Measurements from ENCODE around the gene GYPC. TPM values are rescaled to one million over a fixed set of nuclear protein-coding genes. Genes with fewer than 3 reads are reported as not detected.
"Not testable (repeated sequence)": the region's sequence is repeated elsewhere in the genome, so short reads cannot be mapped to it uniquely, and the experiment has no call there.

The GYPC gene
- polyA plus RNA-seq, 1 donor (not counting 4 experiments of a cell fraction or from before 2014, with no cell fraction given) = not detected

GRCh38 chr2:126715576-126716406 is 59.8 kb downstream of the GYPC start:
- Histone ChIP-seq H3K4me1 (ENCODE audit: control insufficient read depth, extremely low read depth, insufficient read depth, low read length) (no peaks in the 10 kb centered on the region), H3K9me3 (ENCODE audit: control insufficient read depth, low read depth, low read length) (no peaks in the 10 kb centered on the region), H3K36me3 (ENCODE audit: control insufficient read depth in 2 of 2, extremely low read depth in 1 of 2, insufficient read depth in 2 of 2, low read length in 2 of 2) (no peaks in the 10 kb centered on the region), H3K79me2 (ENCODE audit: control insufficient read depth, insufficient read depth, low read length) (no peaks in the 10 kb centered on the region), H3K4me2 (ENCODE audit: control insufficient read depth, extremely low read depth, insufficient read depth, low read depth, low read length) (no peak overlapping the region), H3K27me3 (ENCODE audit: control insufficient read depth, extremely low read depth, insufficient read depth, low read length) (no peaks in the 10 kb centered on the region), H3K9me1 (ENCODE audit: control insufficient read depth, extremely low read depth, insufficient read depth, low read length) (no peaks in the 10 kb centered on the region), H2AFZ (ENCODE audit: control insufficient read depth, low read length) (no peak overlapping the region), H3K27ac (ENCODE audit: control insufficient read depth, insufficient read depth, low read length) (no peak overlapping the region), H3K4me3 (ENCODE audit: control insufficient read depth in 2 of 3, extremely low read depth in 1 of 3, insufficient read depth in 2 of 3, low read depth in 1 of 3, low read length in 3 of 3) (no peak overlapping the region), H3K9ac (ENCODE audit: control insufficient read depth, extremely low read depth, insufficient read depth, low read length) (no peak overlapping the region), H4K20me1 (ENCODE audit: control insufficient read depth, extremely low read depth, insufficient read depth, low read length) (no peaks in the 10 kb centered on the region)
- TF ChIP-seq CTCF (optimal IDR thresholded peaks at IDR 0.05 in 1 of 3, IDR thresholded peaks at IDR 0.05 in 1 of 3, conservative IDR thresholded peaks at IDR 0.05 in 1 of 3; ENCODE audit: extremely low read depth in 1 of 3, insufficient read depth in 2 of 3, low read length in 3 of 3) = no peak
- TF ChIP-seq EZH2 (IDR thresholded peaks at IDR 0.05; ENCODE audit: low read length) = no peak
- no peak for DNase-seq (ENCODE audit: low read depth, low spot score)
- no peak for FAIRE-seq
- dilution Hi-C loops (cut with MboI; ENCODE audit: extremely low pct_ligation_motif_present, low sequenced_read_pairs) = no loop called here

GRCh38 chr2:126717277-126717676 is 61.3 kb downstream of the GYPC start:
- H3K4me1 ChIP-seq (ENCODE audit: control insufficient read depth, extremely low read depth, insufficient read depth, low read length); H3K36me3 ChIP-seq (ENCODE audit: control insufficient read depth in 2 of 2, extremely low read depth in 1 of 2, insufficient read depth in 2 of 2, low read length in 2 of 2); DNase-seq (ENCODE audit: low read depth, low spot score); H4K20me1 ChIP-seq (ENCODE audit: control insufficient read depth, extremely low read depth, insufficient read depth, low read length); FAIRE-seq; H3K9me1 ChIP-seq (ENCODE audit: control insufficient read depth, extremely low read depth, insufficient read depth, low read length); H3K9me3 ChIP-seq (ENCODE audit: control insufficient read depth, low read depth, low read length); H2AFZ ChIP-seq (ENCODE audit: control insufficient read depth, low read length); dilution Hi-C loops (cut with MboI; ENCODE audit: extremely low pct_ligation_motif_present, low sequenced_read_pairs); H3K4me2 ChIP-seq (ENCODE audit: control insufficient read depth, extremely low read depth, insufficient read depth, low read depth, low read length); H3K9ac ChIP-seq (ENCODE audit: control insufficient read depth, extremely low read depth, insufficient read depth, low read length); H3K27ac ChIP-seq (ENCODE audit: control insufficient read depth, insufficient read depth, low read length); H3K79me2 ChIP-seq (ENCODE audit: control insufficient read depth, insufficient read depth, low read length); H3K27me3 ChIP-seq (ENCODE audit: control insufficient read depth, extremely low read depth, insufficient read depth, low read length); H3K4me3 ChIP-seq (ENCODE audit: control insufficient read depth in 2 of 3, extremely low read depth in 1 of 3, insufficient read depth in 2 of 3, low read depth in 1 of 3, low read length in 3 of 3): not testable (repeated sequence)

Measured in keratinocyte (primary cell).